Muscle layer of colon (tissue), 2 donors: Measurements from ENCODE around the gene CCDC88C.

Source experiments
- H3K27ac ChIP-seq: one replicate; pipeline ENCODE4 v1.7.0; 2013; ENCODE audit warnings: low read depth, mild to moderate bottlenecking, low read length, moderate library complexity
- H3K27me3 ChIP-seq, 2 donors: one replicate each; pipeline ENCODE4 v1.7.0; 2013; ENCODE audit warnings: low read length in 2 of 2, mild to moderate bottlenecking in 2 of 2; ENCODE audit not compliant: insufficient read depth in 2 of 2, control insufficient read depth in 1 of 2
- H3K36me3 ChIP-seq: one replicate; pipeline ENCODE4 v1.7.0; 2013; ENCODE audit warnings: mild to moderate bottlenecking, low read length; ENCODE audit not compliant: insufficient read depth
- H3K4me1 ChIP-seq: one replicate; pipeline ENCODE4 v1.7.0; 2013; ENCODE audit warnings: mild to moderate bottlenecking, low read length; ENCODE audit not compliant: insufficient read depth
- H3K4me3 ChIP-seq, 2 donors: one replicate each; pipeline ENCODE4 v1.7.0; 2013; ENCODE audit warnings: low read length in 2 of 2, low read depth in 1 of 2, mild to moderate bottlenecking in 1 of 2, moderate library complexity in 1 of 2
- H3K9ac ChIP-seq: one replicate; pipeline ENCODE4 v1.7.0; 2013; ENCODE audit warnings: low read length
- H3K9me3 ChIP-seq: one replicate; pipeline ENCODE4 v1.7.0; 2013; ENCODE audit warnings: mild to moderate bottlenecking, low read length
- donor health status: abdominal sarcoma.
- donor health status: Adenocarcinoma of cecum.

Gene CCDC88C

GRCh38 chr14:91374287-91374878 is 43.2 kb downstream of the CCDC88C start:
- H3K9me3 ChIP-seq: no peaks in the 10 kb centered on the region
- no peaks in the 10 kb centered on the region for H3K27me3 ChIP-seq
- H3K9ac ChIP-seq: no peak overlapping the region
- H3K4me3 ChIP-seq: no peak overlapping the region
- no peak overlapping the region for H3K27ac ChIP-seq
- H3K4me1 ChIP-seq: peaks cover 15% of the 10 kb centered on the region
- no peaks in the 10 kb centered on the region for H3K36me3 ChIP-seq

- no peak overlapping the region for H3K27ac ChIP-seq
- H3K4me3 ChIP-seq: no peak overlapping the region
- no peak overlapping the region for H3K9ac ChIP-seq
- peaks cover 8% of the 10 kb centered on the region for H3K4me1 ChIP-seq
- H3K36me3 ChIP-seq: no peaks in the 10 kb centered on the region
- no peaks in the 10 kb centered on the region for H3K27me3 ChIP-seq
- no peaks in the 10 kb centered on the region for H3K9me3 ChIP-seq
Measured at GRCh38 chr14:91373591-91374254, 43.9 kb downstream of the CCDC88C start.

DNA sequence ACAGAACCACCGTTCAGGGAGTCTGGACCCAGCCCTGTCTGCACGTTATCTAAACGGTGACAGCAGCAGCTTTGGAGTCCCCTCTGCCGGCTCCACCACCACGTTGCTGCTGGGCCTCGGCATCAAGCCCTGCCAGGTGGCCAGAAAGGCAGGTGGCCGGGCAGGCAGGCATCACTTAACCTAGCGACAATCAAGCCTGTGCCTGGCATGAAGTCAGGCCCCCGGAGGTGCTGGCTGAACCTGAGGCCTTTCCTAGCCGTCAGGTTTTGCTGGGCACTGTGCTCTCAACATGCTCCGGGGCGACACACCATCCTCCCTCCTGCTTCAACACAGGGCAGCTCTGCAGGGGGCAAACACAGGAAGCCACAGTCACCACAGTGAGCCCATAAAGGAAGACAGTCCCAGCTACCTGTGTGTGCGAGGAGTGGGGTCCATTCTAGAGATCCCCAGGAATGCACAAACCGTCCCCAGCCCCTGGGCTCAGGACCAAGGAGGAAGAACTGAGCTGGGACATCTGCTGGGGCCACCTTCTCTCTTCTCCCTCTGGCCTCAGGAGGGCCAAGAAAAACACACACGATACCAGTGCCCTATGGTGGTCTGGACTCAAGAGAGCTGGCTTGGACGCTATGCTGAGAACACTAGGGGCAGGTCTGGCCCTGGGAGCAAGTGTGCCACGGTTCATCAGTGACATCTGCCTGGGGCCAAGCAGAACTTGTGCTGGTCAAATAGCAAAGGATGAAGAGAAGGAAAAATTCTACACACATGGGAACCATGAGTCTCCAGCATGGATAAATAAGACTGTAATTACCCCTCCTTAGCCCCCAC is 44.7 kb downstream of the CCDC88C start:
- Histone ChIP-seq H3K4me3 (no peak overlapping the region), H3K36me3 (no peaks in the 10 kb centered on the region), H3K27me3 (no peaks in the 10 kb centered on the region), H3K9me3 (no peaks in the 10 kb centered on the region), H3K4me1 (no peaks in the 10 kb centered on the region), H3K9ac (no peak overlapping the region), H3K27ac (no peak overlapping the region)

DNA sequence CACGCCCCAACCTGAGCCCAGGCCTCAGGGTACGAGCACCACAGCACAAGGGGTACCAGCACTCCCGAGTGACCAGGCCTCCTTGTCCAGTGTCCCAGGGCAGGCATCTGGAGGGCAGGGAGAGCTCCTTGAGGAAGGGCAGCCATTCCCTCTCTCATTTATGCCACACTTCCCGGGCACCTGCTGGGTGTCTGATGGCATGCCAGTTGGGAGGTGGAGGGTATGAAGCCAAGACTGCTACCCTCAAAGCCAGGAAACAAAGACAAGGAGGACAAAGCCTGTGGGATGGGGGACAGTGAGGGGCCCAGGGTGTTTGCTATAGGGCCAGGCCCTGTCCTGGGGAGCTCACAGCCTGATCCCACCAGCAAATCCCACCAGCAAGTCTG is 45.6 kb downstream of the CCDC88C start:
- Histone ChIP-seq H3K9ac (no peak overlapping the region), H3K4me1 (no peaks in the 10 kb centered on the region), H3K4me3 (no peak overlapping the region), H3K27me3 (no peaks in the 10 kb centered on the region), H3K9me3 (no peaks in the 10 kb centered on the region), H3K27ac (no peak overlapping the region), H3K36me3 (no peaks in the 10 kb centered on the region)

- Histone ChIP-seq H3K9me3 (no peaks in the 10 kb centered on the region), H3K27me3 (no peaks in the 10 kb centered on the region), H3K9ac (no peak overlapping the region), H3K4me3 (no peak overlapping the region), H3K27ac (no peak overlapping the region), H3K4me1 (no peaks in the 10 kb centered on the region), H3K36me3 (no peaks in the 10 kb centered on the region)
Measured at GRCh38 chr14:91371011-91371989, 46.3 kb downstream of the CCDC88C start.

DNA sequence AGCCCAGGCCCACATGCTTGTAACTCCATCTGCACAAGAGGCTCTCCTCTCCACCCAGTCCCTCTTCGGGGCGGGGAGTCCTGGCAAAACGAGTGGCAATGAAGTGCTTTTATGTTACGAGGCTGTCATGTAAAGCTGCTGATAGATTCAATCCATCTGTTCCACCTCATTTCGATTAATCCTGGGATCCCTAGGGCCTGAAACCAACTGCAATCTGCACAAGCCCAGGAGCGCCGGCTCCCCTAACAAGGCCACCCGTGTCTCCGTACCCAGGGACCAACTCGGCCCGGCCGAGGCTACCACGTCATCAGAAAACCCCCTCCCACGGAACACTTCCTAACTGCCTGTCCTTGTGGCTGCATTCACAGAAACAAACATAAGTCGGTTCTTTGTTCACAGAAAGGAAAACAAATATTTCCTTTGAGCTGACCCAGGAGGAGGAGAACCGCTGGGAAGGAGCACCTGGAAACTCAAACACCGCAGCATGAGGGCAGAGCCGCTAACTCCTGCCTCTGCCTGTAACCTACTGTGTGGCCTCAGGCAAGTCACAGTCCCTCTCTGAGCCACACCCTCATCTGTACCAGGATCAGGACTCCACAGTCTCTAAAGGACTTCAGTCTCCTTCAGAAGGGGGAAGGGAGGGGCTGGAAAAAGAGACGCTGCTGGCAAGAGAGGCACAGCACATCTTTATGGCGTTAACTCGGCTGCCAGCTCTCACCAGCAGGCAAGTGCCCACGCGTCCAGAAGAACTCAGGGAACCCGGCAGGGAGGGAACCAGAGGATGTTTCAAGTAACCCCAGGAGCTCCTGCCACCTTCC is 47.8 kb downstream of the CCDC88C start:
- Histone ChIP-seq H3K9me3 (no peaks in the 10 kb centered on the region), H3K27ac (no peak overlapping the region), H3K9ac (no peak overlapping the region), H3K27me3 (no peaks in the 10 kb centered on the region), H3K4me3 (no peak overlapping the region), H3K36me3 (no peaks in the 10 kb centered on the region), H3K4me1 (no peaks in the 10 kb centered on the region)

GRCh38 chr14:91368776-91369416 is 48.7 kb downstream of the CCDC88C start:
- Histone ChIP-seq H3K9me3 (no peaks in the 10 kb centered on the region), H3K27ac (no peak overlapping the region), H3K4me1 (no peaks in the 10 kb centered on the region), H3K4me3 (no peak overlapping the region), H3K36me3 (no peaks in the 10 kb centered on the region), H3K9ac (no peak overlapping the region), H3K27me3 (no peaks in the 10 kb centered on the region)

GRCh38 chr14:91367173-91368171 is 50.1 kb downstream of the CCDC88C start:
- no peaks in the 10 kb centered on the region for H3K9me3 ChIP-seq
- no peaks in the 10 kb centered on the region for H3K27me3 ChIP-seq
- no peaks in the 10 kb centered on the region for H3K4me1 ChIP-seq
- no peak overlapping the region for H3K27ac ChIP-seq
- no peak overlapping the region for H3K9ac ChIP-seq
- no peak overlapping the region for H3K4me3 ChIP-seq
- no peaks in the 10 kb centered on the region for H3K36me3 ChIP-seq

GRCh38 chr14:91366749-91367148 is 50.9 kb downstream of the CCDC88C start:
- H3K27me3 ChIP-seq: no peaks in the 10 kb centered on the region
- no peaks in the 10 kb centered on the region for H3K4me1 ChIP-seq
- no peak overlapping the region for H3K4me3 ChIP-seq
- no peak overlapping the region for H3K27ac ChIP-seq
- H3K9me3 ChIP-seq: no peaks in the 10 kb centered on the region
- H3K9ac ChIP-seq: no peak overlapping the region
- no peaks in the 10 kb centered on the region for H3K36me3 ChIP-seq
